Activated CD4-positive, alpha-beta T cell treated with anti-CD3 and anti-CD28 coated beads, Interleukin-2, Interleukin-4, amounts not matched to agents 100 ng/mL and 50 ng/mL, durations not matched to agents 16 hours and 8 hours (primary cell): ENCODE data around the gene NDUFB2.
A peak's percentile ranks its signal among the peaks of the same experiment; 100 is the strongest.
"Not testable (repeated sequence)": the region's sequence is repeated elsewhere in the genome, so short reads cannot be mapped to it uniquely, and the experiment has no call there.

ENCODE experiments used
- DNase-seq: peaks from one replicate; pipeline ENCODE4 v3.0.0-alpha.2; 2020; ENCODE audit warnings: low spot score

The NDUFB2 gene

GRCh38 chr7:140689199-140690152, 7.0 kb upstream of the NDUFB2 start:
- no peak for DNase-seq

- DNase-seq: no peak
Observed at GRCh38 chr7:140691376-140692045, 5.0 kb upstream of the NDUFB2 start.

- DNase-seq: not testable (repeated sequence)
Observed at GRCh38 chr7:140693849-140694248, 2.7 kb upstream of the NDUFB2 start.

- no peak for DNase-seq
Observed at GRCh38 chr7:140694592-140694991, 1.9 kb upstream of the NDUFB2 start.

GRCh38 chr7:140695381-140695780, 1.1 kb upstream of the NDUFB2 start:
- no peak for DNase-seq

GRCh38 chr7:140696024-140696679, 356 bp upstream of the NDUFB2 start:
- DNase-seq: peak; percentile 94

GRCh38 chr7:140697447-140698143, 1.1 kb downstream of the NDUFB2 start:
- no peak for DNase-seq

GRCh38 chr7:140698477-140698876, 2.0 kb downstream of the NDUFB2 start:
- DNase-seq: no peak

GRCh38 chr7:140702774-140703173, 6.3 kb downstream of the NDUFB2 start:
- DNase-seq: no peak

GRCh38 chr7:140704205-140704604, 7.7 kb downstream of the NDUFB2 start:
- DNase-seq: no peak

GRCh38 chr7:140707132-140707531, 10.6 kb downstream of the NDUFB2 start:
- DNase-seq: no peak

- not testable (repeated sequence) for DNase-seq
Observed at GRCh38 chr7:140708764-140709163, 12.3 kb downstream of the NDUFB2 start.

GRCh38 chr7:140712392-140712791, 15.9 kb downstream of the NDUFB2 start:
- DNase-seq: not testable (repeated sequence)

- DNase-seq: no peak
Observed at GRCh38 chr7:140714331-140715040, 18.0 kb downstream of the NDUFB2 start.

GRCh38 chr7:140719721-140720120, 23.2 kb downstream of the NDUFB2 start:
- no peak for DNase-seq

GRCh38 chr7:140722254-140722653, 25.7 kb downstream of the NDUFB2 start:
- no peak for DNase-seq

- peak; percentile 24 for DNase-seq
Observed at GRCh38 chr7:140723006-140723405, 26.5 kb downstream of the NDUFB2 start.

- DNase-seq: no peak
Observed at GRCh38 chr7:140723574-140723973, 27.1 kb downstream of the NDUFB2 start.

- DNase-seq: no peak
Observed at GRCh38 chr7:140724706-140725105, 28.2 kb downstream of the NDUFB2 start.

- DNase-seq: no peak
Observed at GRCh38 chr7:140726281-140726680, 29.8 kb downstream of the NDUFB2 start.

- no peak for DNase-seq
Observed at GRCh38 chr7:140732416-140732815, 35.9 kb downstream of the NDUFB2 start.
